Adipocyte (in vitro differentiated cells): ENCODE data around the gene GANAB.
A peak's percentile ranks its signal among the peaks of the same experiment; 100 is the strongest.
"Not testable (repeated sequence)": the region's sequence is repeated elsewhere in the genome, so short reads cannot be mapped to it uniquely, and the experiment has no call there.

Experiments used
- DNase-seq: peaks from one replicate; pipeline ENCODE4 v3.0.0-alpha.2; 2015; ENCODE audit warnings: low read depth
- H3K27me3 ChIP-seq: replicated peaks from 2 replicates; pipeline ENCODE4 v1.7.0; 2013; ENCODE audit warnings: mild to moderate bottlenecking, low read length, moderate library complexity; ENCODE audit not compliant: control insufficient read depth, insufficient read depth
- H3K36me3 ChIP-seq: 2 replicates; pipeline ENCODE4 v1.7.0; 2013; ENCODE audit warnings: low read length, mild to moderate bottlenecking, moderate library complexity; ENCODE audit not compliant: control insufficient read depth, insufficient read depth, severe bottlenecking
- H3K4me1 ChIP-seq: 2 replicates; pipeline ENCODE4 v1.7.0; 2013; ENCODE audit warnings: mild to moderate bottlenecking, low read length, moderate library complexity; ENCODE audit not compliant: control insufficient read depth, insufficient read depth
- H3K4me3 ChIP-seq: 2 replicates; pipeline ENCODE4 v1.7.0; 2013; ENCODE audit warnings: mild to moderate bottlenecking, low read length, moderate library complexity
- H3K9ac ChIP-seq: 2 replicates; pipeline ENCODE4 v1.7.0; 2013; ENCODE audit warnings: mild to moderate bottlenecking, low read length, moderate library complexity
- H3K9me3 ChIP-seq: 2 replicates; pipeline ENCODE4 v1.7.0; 2013; ENCODE audit warnings: mild to moderate bottlenecking, low read length, moderate library complexity; ENCODE audit not compliant: control insufficient read depth

Gene GANAB

GRCh38 chr11:62593434-62594044 lies 52.9 kb downstream of the GANAB start:
- Histone ChIP-seq H3K4me1 (peaks cover 11% of the 10 kb centered on the region), H3K9ac (no peak overlapping the region), H3K9me3 (no peaks in the 10 kb centered on the region), H3K36me3 (peaks cover 61% of the 10 kb centered on the region), H3K4me3 (no peak overlapping the region), H3K27me3 (no peaks in the 10 kb centered on the region)
- DNase-seq = peak; percentile 76

GRCh38 chr11:62592989-62593421 lies 53.4 kb downstream of the GANAB start:
- Histone ChIP-seq H3K4me1 (peaks cover 11% of the 10 kb centered on the region), H3K4me3 (no peak overlapping the region), H3K36me3 (peaks cover 56% of the 10 kb centered on the region), H3K27me3 (no peaks in the 10 kb centered on the region), H3K9ac (peak overlapping the region; percentile 94), H3K9me3 (no peaks in the 10 kb centered on the region)
- DNase-seq = no peak

- peak overlapping the region; percentile 92 for H3K4me3 ChIP-seq
- H3K36me3 ChIP-seq = peaks cover 56% of the 10 kb centered on the region
- H3K4me1 ChIP-seq = peaks cover 15% of the 10 kb centered on the region
- H3K27me3 ChIP-seq = no peaks in the 10 kb centered on the region
- no peak for DNase-seq
- H3K9ac ChIP-seq = peak overlapping the region; percentile 94
- H3K9me3 ChIP-seq = no peaks in the 10 kb centered on the region
Observed at GRCh38 chr11:62592146-62592815, 54.1 kb downstream of the GANAB start.

- H3K36me3 ChIP-seq = peaks cover 52% of the 10 kb centered on the region
- peaks cover 15% of the 10 kb centered on the region for H3K4me1 ChIP-seq
- no peaks in the 10 kb centered on the region for H3K27me3 ChIP-seq
- H3K9ac ChIP-seq = peak within 1 kb of the TSS; percentile 94
- H3K9me3 ChIP-seq = no peaks in the 10 kb centered on the region
- DNase-seq = peak; percentile 100
- peak within 1 kb of the TSS; percentile 92 for H3K4me3 ChIP-seq
Observed at GRCh38 chr11:62591448-62592145, 54.8 kb downstream of the GANAB start, which contains the start of gene TUT1. TSS of gene TUT1 (minus strand) at chr11:62591523. CDS start at chr11:62591485, 38 bp downstream.

- Histone ChIP-seq H3K4me1 (peaks cover 15% of the 10 kb centered on the region), H3K4me3 (no peak overlapping the region), H3K36me3 (peaks cover 39% of the 10 kb centered on the region), H3K9ac (no peak overlapping the region), H3K27me3 (no peaks in the 10 kb centered on the region), H3K9me3 (no peaks in the 10 kb centered on the region)
- peak; percentile 54 for DNase-seq
Observed at GRCh38 chr11:62588966-62589637, 57.3 kb downstream of the GANAB start.

GRCh38 chr11:62585356-62585755 lies 61.1 kb downstream of the GANAB start:
- H3K4me1 ChIP-seq, H3K27me3 ChIP-seq, H3K9ac ChIP-seq, H3K4me3 ChIP-seq, H3K9me3 ChIP-seq, DNase-seq: not testable (repeated sequence)
- H3K36me3 ChIP-seq = peaks cover 37% of the 10 kb centered on the region

- Histone ChIP-seq H3K36me3 (peaks cover 41% of the 10 kb centered on the region), H3K4me1 (peaks cover 12% of the 10 kb centered on the region)
- not testable (repeated sequence) for H3K27me3 ChIP-seq, H3K4me3 ChIP-seq, H3K9ac ChIP-seq, DNase-seq, H3K9me3 ChIP-seq
Observed at GRCh38 chr11:62581735-62582134, 64.7 kb downstream of the GANAB start.

- no peaks in the 10 kb centered on the region for H3K27me3 ChIP-seq
- peaks cover 38% of the 10 kb centered on the region for H3K36me3 ChIP-seq
- no peak overlapping the region for H3K4me3 ChIP-seq
- DNase-seq = no peak
- no peak overlapping the region for H3K9ac ChIP-seq
- H3K4me1 ChIP-seq = peaks cover 18% of the 10 kb centered on the region
- no peaks in the 10 kb centered on the region for H3K9me3 ChIP-seq
Observed at GRCh38 chr11:62580959-62581715, 65.3 kb downstream of the GANAB start.

- DNase-seq = no peak
- Histone ChIP-seq H3K4me1 (peaks cover 34% of the 10 kb centered on the region), H3K9ac (no peak overlapping the region), H3K27me3 (no peaks in the 10 kb centered on the region), H3K9me3 (no peaks in the 10 kb centered on the region), H3K4me3 (no peak overlapping the region), H3K36me3 (peaks cover 29% of the 10 kb centered on the region)
Observed at GRCh38 chr11:62579252-62579651, 67.2 kb downstream of the GANAB start.

GRCh38 chr11:62578541-62578940 lies 67.9 kb downstream of the GANAB start:
- no peak for DNase-seq
- Histone ChIP-seq H3K9me3 (no peaks in the 10 kb centered on the region), H3K36me3 (peaks cover 25% of the 10 kb centered on the region), H3K27me3 (no peaks in the 10 kb centered on the region), H3K4me1 (peaks cover 34% of the 10 kb centered on the region), H3K4me3 (no peak overlapping the region), H3K9ac (no peak overlapping the region)
